GM12872 (cell line): ENCODE results near the gene DAPK3.

ENCODE experiments used
- TF ChIP-seq, protein P1 (sequence below): IDR thresholded peaks from 3 replicates; pipeline ENCODE4 v1.5.1; 2011; ENCODE audit warnings: low read depth, mild to moderate bottlenecking, low read length, moderate library complexity; ENCODE audit not compliant: insufficient read depth

DAPK3 gene

DNA sequence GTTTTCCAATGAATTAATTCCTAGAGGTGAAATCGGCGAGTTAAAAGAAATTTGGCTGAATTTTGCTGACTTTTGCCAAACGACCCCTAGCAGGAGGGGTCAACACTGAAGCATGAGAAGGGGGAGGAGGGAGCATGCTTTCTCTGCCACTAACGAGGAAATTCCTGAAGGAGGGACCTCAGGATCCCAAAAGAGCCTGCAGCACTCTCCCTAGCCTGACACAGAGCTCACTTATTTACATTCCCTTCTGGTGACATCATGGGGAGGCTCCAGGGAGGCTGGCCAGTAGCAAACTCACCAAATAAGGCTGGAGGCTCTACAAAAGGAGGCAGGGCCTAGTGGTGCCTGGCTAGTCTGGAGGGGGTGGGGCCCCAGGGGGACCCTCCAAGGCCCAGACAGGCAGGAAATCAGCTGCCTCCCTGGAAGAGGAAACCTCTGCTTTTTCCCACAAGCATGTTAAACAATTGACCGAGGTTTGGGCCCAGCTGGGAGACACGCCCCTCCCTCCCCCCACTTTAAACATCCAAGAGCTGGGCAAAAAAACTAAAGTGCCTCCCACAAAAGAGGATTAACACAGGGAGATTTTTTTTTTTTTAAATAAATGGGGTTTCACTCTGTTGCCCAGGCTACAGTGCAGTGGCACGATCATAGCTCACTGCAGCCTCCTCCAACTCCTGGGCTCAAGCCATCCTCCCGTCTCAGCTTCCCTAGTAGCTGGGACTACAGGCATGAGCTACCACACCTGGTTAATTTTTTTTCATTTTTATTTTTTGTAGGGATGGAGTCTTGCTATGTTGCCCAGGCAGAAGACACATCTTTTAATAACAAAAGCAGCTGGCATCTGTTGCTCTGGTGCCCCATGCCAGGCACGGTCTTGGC, 2.1 kb downstream of the DAPK3 start:
- TF ChIP-seq, protein P1, sequence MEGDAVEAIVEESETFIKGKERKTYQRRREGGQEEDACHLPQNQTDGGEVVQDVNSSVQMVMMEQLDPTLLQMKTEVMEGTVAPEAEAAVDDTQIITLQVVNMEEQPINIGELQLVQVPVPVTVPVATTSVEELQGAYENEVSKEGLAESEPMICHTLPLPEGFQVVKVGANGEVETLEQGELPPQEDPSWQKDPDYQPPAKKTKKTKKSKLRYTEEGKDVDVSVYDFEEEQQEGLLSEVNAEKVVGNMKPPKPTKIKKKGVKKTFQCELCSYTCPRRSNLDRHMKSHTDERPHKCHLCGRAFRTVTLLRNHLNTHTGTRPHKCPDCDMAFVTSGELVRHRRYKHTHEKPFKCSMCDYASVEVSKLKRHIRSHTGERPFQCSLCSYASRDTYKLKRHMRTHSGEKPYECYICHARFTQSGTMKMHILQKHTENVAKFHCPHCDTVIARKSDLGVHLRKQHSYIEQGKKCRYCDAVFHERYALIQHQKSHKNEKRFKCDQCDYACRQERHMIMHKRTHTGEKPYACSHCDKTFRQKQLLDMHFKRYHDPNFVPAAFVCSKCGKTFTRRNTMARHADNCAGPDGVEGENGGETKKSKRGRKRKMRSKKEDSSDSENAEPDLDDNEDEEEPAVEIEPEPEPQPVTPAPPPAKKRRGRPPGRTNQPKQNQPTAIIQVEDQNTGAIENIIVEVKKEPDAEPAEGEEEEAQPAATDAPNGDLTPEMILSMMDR = no peak

DNA sequence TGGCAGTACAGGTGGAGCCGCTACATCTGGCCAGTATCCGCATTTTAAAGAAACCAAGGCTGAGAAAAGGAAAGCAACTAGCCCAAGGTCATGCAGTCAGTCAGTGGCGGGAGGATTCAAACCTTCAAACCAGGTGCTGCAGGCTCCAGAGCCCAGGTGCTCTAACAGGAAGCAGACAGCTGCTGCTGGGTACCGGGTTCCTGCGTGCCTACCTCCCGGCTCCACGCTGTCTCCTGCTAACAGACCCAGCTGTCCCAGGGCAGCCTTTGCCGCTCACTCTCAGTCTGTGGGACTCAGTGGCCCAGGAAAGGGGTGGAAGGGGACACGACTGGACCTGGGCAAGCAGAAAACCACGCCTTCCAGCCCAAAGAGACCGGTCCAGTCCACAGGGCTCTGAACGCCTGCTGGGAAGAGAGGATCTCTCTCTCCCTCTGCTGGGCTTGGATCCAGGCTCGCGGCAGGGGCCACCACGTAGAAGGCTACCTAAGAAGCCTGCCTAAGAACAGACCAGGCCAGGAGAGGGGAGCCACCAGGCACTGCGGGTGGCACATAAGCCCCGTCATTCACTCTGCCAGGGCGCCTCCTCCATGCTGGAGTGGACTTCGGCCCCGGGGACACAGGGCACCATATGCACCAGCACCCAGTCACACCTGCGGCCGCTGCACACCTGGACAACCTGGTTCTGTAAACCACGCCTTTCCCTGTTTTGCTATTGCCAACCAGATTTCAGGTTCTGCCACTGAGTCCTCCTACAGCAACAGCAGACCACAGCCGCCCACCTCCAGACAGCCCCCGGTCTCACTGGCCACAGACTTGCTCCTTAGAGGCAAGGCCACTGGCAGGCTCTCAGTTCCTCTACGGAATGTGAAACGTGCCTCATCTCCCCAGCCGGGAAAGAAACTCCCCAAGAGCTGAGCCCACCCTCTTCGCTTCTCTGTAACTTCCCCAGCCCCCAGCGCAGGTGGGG, 4.6 kb downstream of the DAPK3 start:
- TF ChIP-seq, protein P1 = no peak

DNA sequence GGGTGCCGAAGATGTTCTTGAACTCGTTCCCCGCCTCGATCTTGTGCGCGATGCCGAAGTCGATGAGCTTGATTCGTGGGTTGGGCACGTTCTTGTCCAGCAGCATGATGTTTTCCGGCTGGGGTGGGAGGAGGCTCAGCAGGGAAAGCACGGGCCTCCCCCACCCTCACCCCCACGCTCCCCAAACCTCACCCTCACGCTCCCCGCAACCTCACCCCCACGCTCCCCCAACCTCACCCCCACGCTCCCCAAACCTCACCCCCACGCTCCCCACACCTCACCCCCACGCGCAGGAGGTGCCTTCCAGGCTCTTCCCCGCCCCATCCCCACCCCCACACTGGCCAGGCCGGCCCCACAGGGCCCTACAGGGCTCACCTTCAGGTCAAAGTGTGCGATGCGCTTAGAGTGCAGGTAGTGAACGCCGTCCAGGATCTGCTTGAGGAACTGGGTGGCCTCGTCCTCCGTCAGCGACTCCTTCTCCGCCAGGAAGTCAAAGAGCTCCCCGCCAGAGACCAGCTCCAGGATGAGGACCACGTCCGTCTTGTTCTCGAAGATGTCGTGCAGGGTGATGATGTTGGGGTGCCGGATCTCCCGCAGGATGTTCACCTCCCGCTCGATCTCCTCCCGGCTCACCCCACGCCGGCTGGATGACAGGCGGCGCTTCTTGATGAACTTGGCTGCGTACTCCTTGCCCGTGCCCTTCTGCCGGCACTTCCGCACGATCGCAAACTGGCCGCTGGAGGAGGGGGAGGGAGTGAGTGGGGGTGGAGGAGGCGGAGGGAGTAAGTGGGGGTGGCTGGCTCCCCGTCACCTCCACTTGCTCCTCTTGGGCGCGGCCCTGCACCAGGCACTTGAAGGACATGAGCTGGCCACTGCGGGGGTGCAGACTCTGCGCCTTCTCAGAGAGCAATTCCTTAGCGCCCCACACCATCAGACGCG, 6.4 kb downstream of the DAPK3 start:
- TF ChIP-seq, protein P1 = no peak

DNA sequence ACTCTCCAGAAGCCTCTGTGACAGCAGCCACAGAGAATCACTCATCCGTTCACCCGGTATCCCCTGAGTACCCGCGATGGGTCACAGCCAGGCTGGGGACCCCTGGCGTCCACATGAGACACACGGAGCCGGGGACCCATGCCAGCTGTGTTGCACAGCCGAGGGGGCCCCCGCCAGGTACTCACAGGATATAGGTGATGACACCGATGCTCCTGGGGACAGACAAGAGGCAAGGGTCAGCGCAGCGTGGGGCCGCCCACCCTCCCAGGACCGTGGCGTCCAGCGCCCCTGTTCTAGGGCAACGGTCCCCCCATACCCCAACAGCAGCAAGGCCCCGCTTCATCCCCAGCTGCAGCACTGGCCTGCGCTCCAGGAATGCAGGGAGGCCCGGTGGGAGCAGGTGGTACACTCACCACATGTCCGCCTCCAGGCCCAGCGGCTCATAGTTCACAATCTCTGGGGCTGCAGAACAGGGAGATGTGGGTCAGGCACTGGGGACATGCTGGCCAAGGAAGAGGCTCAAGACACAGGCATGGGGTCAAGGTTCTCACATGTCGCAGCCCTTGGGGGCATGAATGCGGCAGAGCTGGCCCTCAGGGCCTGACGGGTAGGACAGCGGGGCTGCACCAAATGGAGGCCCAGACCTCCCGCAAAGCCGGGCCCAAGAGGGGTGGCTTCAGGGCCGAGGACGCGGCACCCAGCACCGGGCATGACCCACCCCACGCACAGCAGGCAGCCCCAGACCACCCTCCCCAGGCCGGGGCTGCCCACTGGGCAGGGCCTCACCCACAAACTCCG, 7.2 kb downstream of the DAPK3 start:
- TF ChIP-seq, protein P1 = no peak

DNA sequence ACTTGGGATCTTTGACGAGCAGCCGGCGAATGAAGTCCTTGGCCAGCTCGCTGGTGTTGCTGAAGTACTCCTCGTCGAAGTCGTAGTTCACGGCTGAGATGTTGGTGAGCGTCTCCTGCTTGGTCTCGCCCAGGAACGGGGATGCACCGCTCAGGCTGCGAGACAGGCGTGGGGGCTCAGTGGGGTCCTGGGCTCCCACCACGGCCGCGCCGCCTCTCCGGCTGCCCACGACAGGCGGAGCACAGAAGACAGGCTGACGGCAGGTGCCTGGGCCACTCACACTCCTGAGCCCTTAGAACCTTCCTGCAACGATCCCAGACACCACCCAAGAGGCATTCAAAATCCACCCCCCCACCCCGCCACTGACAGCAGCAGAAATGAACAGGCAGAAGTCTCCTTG, 9.9 kb downstream of the DAPK3 start:
- TF ChIP-seq, protein P1 = no peak

DNA sequence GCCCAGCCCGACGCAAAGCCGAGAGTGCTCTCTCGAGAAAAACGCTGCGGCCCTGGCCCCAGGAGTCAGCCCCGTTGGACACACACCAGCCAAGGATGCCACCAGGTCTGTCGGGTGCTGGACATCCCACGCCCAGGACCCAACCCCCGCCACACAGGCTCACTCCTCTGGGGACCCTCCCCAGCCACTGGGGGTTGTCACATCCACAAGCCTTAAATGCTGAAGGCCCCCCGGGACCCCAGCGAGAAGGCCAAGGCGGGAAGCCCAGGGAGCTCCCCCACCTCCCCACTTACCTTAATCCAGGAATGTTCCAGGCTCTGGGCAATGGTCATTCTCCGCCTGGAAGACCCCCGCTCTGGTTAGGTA, 11.2 kb downstream of the DAPK3 start:
- TF ChIP-seq, protein P1 = no peak
